Thyroid gland (tissue), 4 donors: ENCODE data around the gene NPPA.

Experiments
- POLR2A ChIP-seq, 2 donors: fragments of 450-650 bp; IDR thresholded peaks; one replicate each; pipeline ENCODE4 v1.6.1; 2017; ENCODE audit warnings: antibody characterized with exemption in 2 of 2, mild to moderate bottlenecking in 2 of 2, moderate library complexity in 1 of 2
- TF ChIP-seq, protein P1 (sequence below), 6 experiments: fragments of 200-600 bp in 3 of 6; fragments of 450-650 bp in 3 of 6; sonication (generic) in 3 of 6; IDR thresholded peaks; one replicate each; pipeline ENCODE4 v1.5.1; 2016 to 2019; ENCODE audit warnings: antibody characterized with exemption in 6 of 6, mild to moderate bottlenecking in 2 of 6, inconsistent platforms in 1 of 6, moderate library complexity in 1 of 6

DNA sequence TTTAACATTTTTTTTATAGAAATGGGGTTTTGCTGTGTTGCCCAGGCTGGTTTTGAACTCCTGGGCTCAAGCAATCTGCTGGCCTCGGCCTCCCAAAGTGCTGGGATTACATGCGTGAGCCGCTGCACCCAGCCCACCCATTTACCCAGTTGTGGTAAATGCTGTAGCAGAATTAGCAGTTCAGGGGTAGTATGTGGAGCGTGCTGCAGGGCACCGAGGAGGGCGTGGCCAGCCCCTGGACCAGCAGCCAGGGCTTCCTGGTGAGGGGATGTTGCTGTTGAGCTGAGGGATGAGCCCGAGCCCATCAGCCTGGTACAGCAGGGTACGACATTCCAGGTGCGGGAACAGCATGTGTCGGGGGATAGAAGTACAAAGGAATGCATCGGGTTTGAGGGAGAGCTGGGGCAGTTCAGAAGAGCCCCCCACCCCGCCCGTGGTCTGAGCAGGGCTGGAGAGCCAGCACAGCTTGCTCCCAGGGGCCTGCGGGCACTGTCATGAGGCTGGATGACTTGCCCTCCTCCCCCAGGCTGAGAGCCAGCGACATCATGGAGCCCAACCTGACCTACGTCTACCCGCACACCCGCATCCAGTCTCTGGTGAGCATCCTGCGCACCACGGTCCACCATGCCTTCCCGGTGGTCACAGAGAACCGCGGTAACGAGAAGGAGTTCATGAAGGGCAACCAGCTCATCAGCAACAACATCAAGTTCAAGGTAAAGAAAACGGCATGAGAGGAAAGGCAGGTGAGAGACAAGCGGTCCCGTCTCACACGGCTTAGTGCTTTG, 11.9 kb downstream of the NPPA start:
- TF ChIP-seq, protein P1, sequence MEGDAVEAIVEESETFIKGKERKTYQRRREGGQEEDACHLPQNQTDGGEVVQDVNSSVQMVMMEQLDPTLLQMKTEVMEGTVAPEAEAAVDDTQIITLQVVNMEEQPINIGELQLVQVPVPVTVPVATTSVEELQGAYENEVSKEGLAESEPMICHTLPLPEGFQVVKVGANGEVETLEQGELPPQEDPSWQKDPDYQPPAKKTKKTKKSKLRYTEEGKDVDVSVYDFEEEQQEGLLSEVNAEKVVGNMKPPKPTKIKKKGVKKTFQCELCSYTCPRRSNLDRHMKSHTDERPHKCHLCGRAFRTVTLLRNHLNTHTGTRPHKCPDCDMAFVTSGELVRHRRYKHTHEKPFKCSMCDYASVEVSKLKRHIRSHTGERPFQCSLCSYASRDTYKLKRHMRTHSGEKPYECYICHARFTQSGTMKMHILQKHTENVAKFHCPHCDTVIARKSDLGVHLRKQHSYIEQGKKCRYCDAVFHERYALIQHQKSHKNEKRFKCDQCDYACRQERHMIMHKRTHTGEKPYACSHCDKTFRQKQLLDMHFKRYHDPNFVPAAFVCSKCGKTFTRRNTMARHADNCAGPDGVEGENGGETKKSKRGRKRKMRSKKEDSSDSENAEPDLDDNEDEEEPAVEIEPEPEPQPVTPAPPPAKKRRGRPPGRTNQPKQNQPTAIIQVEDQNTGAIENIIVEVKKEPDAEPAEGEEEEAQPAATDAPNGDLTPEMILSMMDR (IDR thresholded peaks at IDR 0.05), result no peak
- no peak for TF ChIP-seq POLR2A (IDR thresholded peaks at IDR 0.05)
